SIG-M5 treated with dmso at 0.1 percent for 504 hours (cell line): Measurements from ENCODE around the gene SUPT20H.

Experiments used
- DNase-seq: peaks from one replicate; lab custom pipeline; 2025; ENCODE audit not compliant: unreplicated experiment; lab: John Stamatoyannopoulos, UW

SUPT20H gene

GRCh38 chr13:37009692-37010091 is 49.8 kb downstream of the SUPT20H start:
- DNase-seq = no peak

GRCh38 chr13:37001921-37002250 is 57.6 kb downstream of the SUPT20H start:
- no peak for DNase-seq

GRCh38 chr13:36999054-36999714 is 60.3 kb downstream of the SUPT20H start, which contains the start of gene ALG5:
Gene ALG5 (minus strand): TSS chr13:36999340. CDS start chr13:36999300, 40 bp downstream.
- peak; percentile 83 for DNase-seq

GRCh38 chr13:36998624-36999041 is 60.9 kb downstream of the SUPT20H start:
- DNase-seq = no peak

- no peak for DNase-seq
Measured at GRCh38 chr13:36997716-36998427, 61.6 kb downstream of the SUPT20H start.

- no peak for DNase-seq
Measured at GRCh38 chr13:36992362-36992761, 67.1 kb downstream of the SUPT20H start.

GRCh38 chr13:36986462-36987240 is 72.8 kb downstream of the SUPT20H start:
- DNase-seq = no peak

- DNase-seq = peak; percentile 81
Measured at GRCh38 chr13:36981156-36981743, 78.2 kb downstream of the SUPT20H start.

- DNase-seq = peak; percentile 52
Measured at GRCh38 chr13:36979361-36980050, 80.0 kb downstream of the SUPT20H start.

- peak; percentile 11 for DNase-seq
Measured at GRCh38 chr13:36975172-36975571, 84.3 kb downstream of the SUPT20H start.

- DNase-seq = peak; percentile 66
Measured at GRCh38 chr13:36973621-36974295, 85.7 kb downstream of the SUPT20H start.

GRCh38 chr13:36973009-36973408 is 86.5 kb downstream of the SUPT20H start:
- DNase-seq = no peak

- DNase-seq = no peak
Measured at GRCh38 chr13:36966404-36966803, 93.1 kb downstream of the SUPT20H start.

GRCh38 chr13:36965767-36966166 is 93.7 kb downstream of the SUPT20H start:
- peak; percentile 27 for DNase-seq

- no peak for DNase-seq
Measured at GRCh38 chr13:36959456-36960116, 99.9 kb downstream of the SUPT20H start.
